CD4-positive, alpha-beta T cell treated with Interleukin-21 for 1 hour (primary cell): ENCODE data around the gene ADAMTS15.

Experiments
- DNase-seq: peaks from one replicate; pipeline ENCODE4 v3.0.0-alpha.2; 2020

ADAMTS15 gene

GRCh38 chr11:130518164-130518680 is 69.8 kb downstream of the ADAMTS15 start:
- no peak for DNase-seq

- DNase-seq: no peak
Measured at GRCh38 chr11:130519128-130519932, 70.9 kb downstream of the ADAMTS15 start.

- DNase-seq: no peak
Measured at GRCh38 chr11:130520271-130520671, 71.8 kb downstream of the ADAMTS15 start.

- no peak for DNase-seq
Measured at GRCh38 chr11:130522284-130522961, 74.0 kb downstream of the ADAMTS15 start.

GRCh38 chr11:130523166-130523565 is 74.7 kb downstream of the ADAMTS15 start:
- no peak for DNase-seq

- DNase-seq: no peak
Measured at GRCh38 chr11:130523609-130524008, 75.2 kb downstream of the ADAMTS15 start.

- no peak for DNase-seq
Measured at GRCh38 chr11:130524132-130524790, 75.8 kb downstream of the ADAMTS15 start.

- no peak for DNase-seq
Measured at GRCh38 chr11:130525307-130525706, 76.9 kb downstream of the ADAMTS15 start.
